B cell (primary cell): Measurements from ENCODE around the gene IL34.

ENCODE experiments used
- EZH2 ChIP-seq: IDR thresholded peaks from 2 replicates; pipeline ENCODE4 v1.6.1; 2012; ENCODE audit warnings: borderline replicate concordance, low read depth, mild to moderate bottlenecking, moderate library complexity, low read length; ENCODE audit not compliant: insufficient read depth, poor library complexity, severe bottlenecking
- TF ChIP-seq, protein P1 (sequence below): fragments of 200-600 bp; IDR thresholded peaks from one replicate; pipeline ENCODE4 v1.8.0; 2022; ENCODE audit warnings: antibody characterized with exemption, mild to moderate bottlenecking

DNA sequence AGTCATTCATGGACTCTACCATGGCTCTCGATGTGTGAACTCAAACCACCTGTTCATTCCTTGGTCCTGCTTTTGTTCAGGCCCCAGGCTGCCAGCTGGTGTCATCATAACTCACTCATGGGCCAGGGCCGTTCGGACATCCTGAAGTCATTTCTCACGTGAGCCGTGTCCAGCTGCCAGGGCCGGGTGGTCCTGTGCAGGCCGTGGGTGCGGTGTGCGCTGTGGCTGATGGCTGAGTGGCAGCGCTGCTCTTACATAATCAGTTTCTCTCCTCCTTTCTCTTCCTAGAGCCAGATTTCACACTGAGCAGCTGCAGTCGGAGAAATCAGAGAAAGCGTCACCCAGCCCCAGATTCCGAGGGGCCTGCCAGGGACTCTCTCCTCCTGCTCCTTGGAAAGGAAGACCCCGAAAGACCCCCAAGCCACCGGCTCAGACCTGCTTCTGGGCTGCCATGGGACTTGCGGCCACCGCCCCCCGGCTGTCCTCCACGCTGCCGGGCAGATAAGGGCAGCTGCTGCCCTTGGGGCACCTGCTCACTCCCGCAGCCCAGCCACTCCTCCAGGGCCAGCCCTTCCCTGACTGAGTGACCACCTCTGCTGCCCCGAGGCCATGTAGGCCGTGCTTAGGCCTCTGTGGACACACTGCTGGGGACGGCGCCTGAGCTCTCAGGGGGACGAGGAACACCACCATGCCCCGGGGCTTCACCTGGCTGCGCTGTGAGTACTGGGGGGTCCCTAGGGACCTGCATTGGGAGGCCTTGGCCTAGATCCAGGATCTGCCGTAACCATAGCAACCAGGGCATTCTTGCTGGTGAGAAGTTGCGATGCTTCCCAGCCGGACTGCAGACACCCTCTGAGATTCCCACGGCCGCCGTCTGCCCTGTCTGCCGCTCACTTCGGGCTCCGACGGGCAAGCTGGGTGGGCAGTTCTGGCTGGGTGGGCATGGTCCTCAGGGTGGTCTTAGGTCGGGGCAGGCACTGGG is at the start of gene IL34:
- TF ChIP-seq, protein P1, sequence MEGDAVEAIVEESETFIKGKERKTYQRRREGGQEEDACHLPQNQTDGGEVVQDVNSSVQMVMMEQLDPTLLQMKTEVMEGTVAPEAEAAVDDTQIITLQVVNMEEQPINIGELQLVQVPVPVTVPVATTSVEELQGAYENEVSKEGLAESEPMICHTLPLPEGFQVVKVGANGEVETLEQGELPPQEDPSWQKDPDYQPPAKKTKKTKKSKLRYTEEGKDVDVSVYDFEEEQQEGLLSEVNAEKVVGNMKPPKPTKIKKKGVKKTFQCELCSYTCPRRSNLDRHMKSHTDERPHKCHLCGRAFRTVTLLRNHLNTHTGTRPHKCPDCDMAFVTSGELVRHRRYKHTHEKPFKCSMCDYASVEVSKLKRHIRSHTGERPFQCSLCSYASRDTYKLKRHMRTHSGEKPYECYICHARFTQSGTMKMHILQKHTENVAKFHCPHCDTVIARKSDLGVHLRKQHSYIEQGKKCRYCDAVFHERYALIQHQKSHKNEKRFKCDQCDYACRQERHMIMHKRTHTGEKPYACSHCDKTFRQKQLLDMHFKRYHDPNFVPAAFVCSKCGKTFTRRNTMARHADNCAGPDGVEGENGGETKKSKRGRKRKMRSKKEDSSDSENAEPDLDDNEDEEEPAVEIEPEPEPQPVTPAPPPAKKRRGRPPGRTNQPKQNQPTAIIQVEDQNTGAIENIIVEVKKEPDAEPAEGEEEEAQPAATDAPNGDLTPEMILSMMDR = no peak
- no peak for TF ChIP-seq EZH2
